Left renal pelvis (tissue), 4 donors: ENCODE results near the gene MIXL1. TPM values are rescaled to one million over a fixed set of nuclear protein-coding genes. Genes with fewer than 3 reads are reported as not detected.
A peak's percentile ranks its signal among the peaks of the same experiment; 100 is the strongest.
"Not testable (repeated sequence)": the region's sequence is repeated elsewhere in the genome, so short reads cannot be mapped to it uniquely, and the experiment has no call there.

Experiments
- DNase-seq, 4 donors: peaks; one replicate each; pipeline ENCODE4 v3.0.0-alpha.2; 2013; ENCODE audit warnings: low read depth in 4 of 4, low spot score in 3 of 4
- polyA plus RNA-seq, 4 donors: library from polyadenylated mRNA; unstranded; fragments of 120-200 nt; gene quantifications; one replicate each; pipeline ENCODE4 v1.2.1, GENCODE V29; 2013; ENCODE audit not compliant: insufficient read length in 4 of 4

The MIXL1 gene
- polyA plus RNA-seq, 4 donors = 0.22 to 0.47 (median 0.35) TPM

- no peak for DNase-seq
Observed at GRCh38 chr1:226211181-226211821, 12.2 kb upstream of the MIXL1 start.

- no peak for DNase-seq
Observed at GRCh38 chr1:226212545-226212944, 10.9 kb upstream of the MIXL1 start.

GRCh38 chr1:226215239-226215638 lies 8.2 kb upstream of the MIXL1 start:
- no peak for DNase-seq

- DNase-seq = no peak
Observed at GRCh38 chr1:226216056-226216455, 7.4 kb upstream of the MIXL1 start.

- no peak for DNase-seq
Observed at GRCh38 chr1:226217273-226217672, 6.2 kb upstream of the MIXL1 start.

- DNase-seq = no peak
Observed at GRCh38 chr1:226220473-226221189, 2.8 kb upstream of the MIXL1 start.

GRCh38 chr1:226222686-226223085 lies 778 bp upstream of the MIXL1 start:
- DNase-seq = no peak

GRCh38 chr1:226223786-226224244 lies 351 bp downstream of the MIXL1 start:
- peak in 1 of 4 donors; percentile 11 for DNase-seq

- DNase-seq = no peak
Observed at GRCh38 chr1:226226601-226227000, 3.1 kb downstream of the MIXL1 start.

GRCh38 chr1:226233293-226233692 lies 9.8 kb downstream of the MIXL1 start:
- DNase-seq = no peak

- DNase-seq = no peak
Observed at GRCh38 chr1:226233806-226234205, 10.3 kb downstream of the MIXL1 start.

GRCh38 chr1:226236826-226237225 lies 13.4 kb downstream of the MIXL1 start:
- no peak for DNase-seq

GRCh38 chr1:226239421-226239820 lies 16.0 kb downstream of the MIXL1 start:
- DNase-seq = no peak

- no peak for DNase-seq
Observed at GRCh38 chr1:226248091-226248490, 24.6 kb downstream of the MIXL1 start.

GRCh38 chr1:226248796-226249195 lies 25.3 kb downstream of the MIXL1 start:
- DNase-seq = no peak

- DNase-seq = no peak
Observed at GRCh38 chr1:226250511-226250910, 27.0 kb downstream of the MIXL1 start.

GRCh38 chr1:226252841-226253240 lies 29.4 kb downstream of the MIXL1 start:
- DNase-seq = not testable (repeated sequence)

- no peak for DNase-seq
Observed at GRCh38 chr1:226253933-226254332, 30.5 kb downstream of the MIXL1 start.

GRCh38 chr1:226255380-226255779 lies 31.9 kb downstream of the MIXL1 start:
- no peak for DNase-seq

- no peak for DNase-seq
Observed at GRCh38 chr1:226261818-226262217, 38.4 kb downstream of the MIXL1 start.

- no peak for DNase-seq
Observed at GRCh38 chr1:226268421-226269124, 45.1 kb downstream of the MIXL1 start.
